ENCODE measurements around the gene PBX1. TPM values are rescaled to one million over a fixed set of nuclear protein-coding genes. Genes with fewer than 3 reads are reported as not detected.

Gene PBX1
- total RNA-seq, 1 donor from 2014 or later: 29.7 TPM

DNA sequence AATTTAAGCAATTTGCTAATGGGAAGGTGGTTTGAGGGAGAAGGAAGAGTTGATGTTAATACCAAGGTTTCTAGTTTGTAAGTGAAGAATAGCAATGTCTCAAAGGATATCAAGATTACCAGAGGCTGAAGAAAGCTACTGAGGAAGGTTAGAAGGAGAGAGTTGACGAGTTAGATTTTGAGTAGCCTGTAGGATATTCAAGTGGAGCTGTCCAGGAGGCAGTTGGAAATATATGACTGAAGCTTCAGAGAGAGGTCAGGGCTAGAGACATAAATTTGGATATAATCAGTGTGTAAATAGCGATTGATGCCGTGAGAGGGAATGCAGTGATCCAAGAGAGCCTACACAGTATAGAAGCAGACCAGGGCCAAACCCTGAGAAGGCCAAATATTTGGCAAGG is 48.4 kb downstream of the PBX1 start:
- Mint-ChIP-seq H3K4me1 (ENCODE audit: unreplicated experiment) (peaks cover 48% of the 10 kb centered on the region), H3K27me3 (ENCODE audit: unreplicated experiment) (no peaks in the 10 kb centered on the region), H3K36me3 (ENCODE audit: unreplicated experiment) (peaks cover 2% of the 10 kb centered on the region), H3K9me3 (ENCODE audit: unreplicated experiment) (no peaks in the 10 kb centered on the region), H3K4me3 (ENCODE audit: unreplicated experiment) (no peak overlapping the region), H3K27ac (ENCODE audit: unreplicated experiment) (no peak overlapping the region)
- no peak for DNase-seq (ENCODE audit: extremely low spot score, unreplicated experiment)
- TF ChIP-seq CTCF (IDR thresholded peaks at IDR 0.05): no peak

DNA sequence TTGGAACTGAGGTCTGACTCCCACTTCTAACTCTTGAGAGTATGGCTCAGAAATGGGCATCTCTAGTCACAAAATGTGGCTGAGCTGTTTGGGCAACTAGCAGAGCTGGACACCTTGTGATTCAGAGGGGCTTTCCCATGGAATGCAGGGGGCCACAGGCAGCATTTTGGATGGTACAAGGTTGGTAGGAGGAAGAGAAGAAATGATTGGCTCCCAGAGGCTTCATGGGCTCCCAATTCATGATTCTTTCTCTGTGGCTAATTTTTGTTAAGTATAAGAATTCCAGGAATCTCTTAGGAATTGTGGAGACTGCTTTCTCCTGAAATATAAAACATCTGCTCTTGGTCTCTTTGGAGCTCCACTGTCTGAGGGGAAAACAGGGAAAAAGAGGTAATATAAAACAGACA is 49.7 kb downstream of the PBX1 start:
- H3K27me3 Mint-ChIP-seq (ENCODE audit: unreplicated experiment): no peaks in the 10 kb centered on the region
- peak overlapping the region; percentile 78 for H3K27ac Mint-ChIP-seq (ENCODE audit: unreplicated experiment)

GRCh38 chr1:164609089-164609488 is 50.1 kb downstream of the PBX1 start:
- Mint-ChIP-seq H3K4me3 (ENCODE audit: unreplicated experiment) (no peak overlapping the region), H3K9me3 (ENCODE audit: unreplicated experiment) (no peaks in the 10 kb centered on the region), H3K4me1 (ENCODE audit: unreplicated experiment) (peaks cover 48% of the 10 kb centered on the region), H3K27ac (ENCODE audit: unreplicated experiment) (peak overlapping the region; percentile 78), H3K27me3 (ENCODE audit: unreplicated experiment) (no peaks in the 10 kb centered on the region), H3K36me3 (ENCODE audit: unreplicated experiment) (peaks cover 2% of the 10 kb centered on the region)
- TF ChIP-seq CTCF (IDR thresholded peaks at IDR 0.05): no peak
- no peak for DNase-seq (ENCODE audit: extremely low spot score, unreplicated experiment)

More for the DNA sequence above, 49.7 kb downstream of the PBX1 start:
- TF ChIP-seq CTCF (IDR thresholded peaks at IDR 0.05): no peak
- Mint-ChIP-seq H3K4me3 (ENCODE audit: unreplicated experiment) (peak overlapping the region; percentile 10), H3K4me1 (ENCODE audit: unreplicated experiment) (peaks cover 48% of the 10 kb centered on the region), H3K36me3 (ENCODE audit: unreplicated experiment) (peaks cover 2% of the 10 kb centered on the region), H3K9me3 (ENCODE audit: unreplicated experiment) (no peaks in the 10 kb centered on the region)
- no peak for DNase-seq (ENCODE audit: extremely low spot score, unreplicated experiment)

GRCh38 chr1:164610538-164611222 is 51.7 kb downstream of the PBX1 start:
- no peak overlapping the region for H3K4me3 Mint-ChIP-seq (ENCODE audit: unreplicated experiment)
- TF ChIP-seq CTCF (IDR thresholded peaks at IDR 0.05): no peak
- peaks cover 48% of the 10 kb centered on the region for H3K4me1 Mint-ChIP-seq (ENCODE audit: unreplicated experiment)
- H3K27me3 Mint-ChIP-seq (ENCODE audit: unreplicated experiment): no peaks in the 10 kb centered on the region
- peak overlapping the region; percentile 43 for H3K27ac Mint-ChIP-seq (ENCODE audit: unreplicated experiment)
- H3K9me3 Mint-ChIP-seq (ENCODE audit: unreplicated experiment): no peaks in the 10 kb centered on the region
- no peaks in the 10 kb centered on the region for H3K36me3 Mint-ChIP-seq (ENCODE audit: unreplicated experiment)
- no peak for DNase-seq (ENCODE audit: extremely low spot score, unreplicated experiment)

GRCh38 chr1:164611754-164612642 is 53.0 kb downstream of the PBX1 start:
- no peak for DNase-seq (ENCODE audit: extremely low spot score, unreplicated experiment)
- Mint-ChIP-seq H3K9me3 (ENCODE audit: unreplicated experiment) (no peaks in the 10 kb centered on the region), H3K36me3 (ENCODE audit: unreplicated experiment) (no peaks in the 10 kb centered on the region), H3K4me3 (ENCODE audit: unreplicated experiment) (no peak overlapping the region), H3K4me1 (ENCODE audit: unreplicated experiment) (peaks cover 48% of the 10 kb centered on the region), H3K27me3 (ENCODE audit: unreplicated experiment) (no peaks in the 10 kb centered on the region), H3K27ac (ENCODE audit: unreplicated experiment) (peak overlapping the region; percentile 24)
- no peak for TF ChIP-seq CTCF (IDR thresholded peaks at IDR 0.05)

All from osteocyte (in vitro differentiated cells).